Choroid plexus epithelial cell (primary cell): ENCODE results near the gene STARD8.

Source experiments
- DNase-seq: peaks from one replicate; pipeline ENCODE4 v3.0.0-alpha.2; 2010; ENCODE audit warnings: low read depth
- H3K4me3 ChIP-seq: 2 replicates; pipeline ENCODE4 v1.5.1; 2011; ENCODE audit warnings: low read depth, mild to moderate bottlenecking, control low read depth, low read length, moderate library complexity
- CTCF ChIP-seq: conservative IDR thresholded peaks from 2 replicates; pipeline ENCODE4 v1.5.1; 2011; ENCODE audit warnings: low read depth, mild to moderate bottlenecking, control low read depth, inconsistent platforms, low read length, moderate library complexity

STARD8 gene

GRCh38 chrX:68690936-68691501 is 43.6 kb downstream of the STARD8 start:
- DNase-seq: no peak
- H3K4me3 ChIP-seq: no peak overlapping the region
- TF ChIP-seq CTCF: no peak

GRCh38 chrX:68691921-68692320 is 44.5 kb downstream of the STARD8 start:
- no peak for DNase-seq
- TF ChIP-seq CTCF: no peak
- no peak overlapping the region for H3K4me3 ChIP-seq

- no peak for TF ChIP-seq CTCF
- no peak overlapping the region for H3K4me3 ChIP-seq
- peak; percentile 50 for DNase-seq
These were observed 45.2 kb downstream of the STARD8 start for GRCh38 chrX:68692651-68693050.

GRCh38 chrX:68693481-68694434 is 46.3 kb downstream of the STARD8 start:
- peak; percentile 31 for DNase-seq
- peak overlapping the region; percentile 57 for H3K4me3 ChIP-seq
- no peak for TF ChIP-seq CTCF

GRCh38 chrX:68694435-68695205 is 47.2 kb downstream of the STARD8 start:
- peak overlapping the region; percentile 57 for H3K4me3 ChIP-seq
- TF ChIP-seq CTCF: no peak
- DNase-seq: no peak

GRCh38 chrX:68695206-68695845 is 47.9 kb downstream of the STARD8 start:
- no peak for TF ChIP-seq CTCF
- DNase-seq: no peak
- no peak overlapping the region for H3K4me3 ChIP-seq
